SK-N-SH treated with all-trans-retinoic acid at 6 μM for 48 hours (cell line): ENCODE measurements around the gene RELT.

Source experiments
- ATAC-seq: fragments of 200-7000 bp; cut with Tn5 transposase; 3 replicates; pipeline ENCODE4 v1.9.1; 2020; ENCODE audit warnings: mild to moderate bottlenecking, moderate library complexity
- ARNTL ChIP-seq: fragments of 450-650 bp; formaldehyde crosslinking; IDR thresholded peaks from 2 replicates; pipeline ENCODE4 v1.5.0; 2020; ENCODE audit warnings: low read depth, mild to moderate bottlenecking, moderate library complexity, borderline replicate concordance
- BACH2 ChIP-seq: fragments of 250-450 bp; sonication (Bioruptor Pico); IDR thresholded peaks from 2 replicates; pipeline ENCODE4 v1.9.0; 2021; ENCODE audit warnings: mild to moderate bottlenecking, borderline replicate concordance
- CREB5 ChIP-seq: fragments of 250-450 bp; sonication (Bioruptor Pico); IDR thresholded peaks from 2 replicates; pipeline ENCODE4 v1.5.1; 2020; ENCODE audit warnings: low read depth, mild to moderate bottlenecking, moderate library complexity
- CSDC2 ChIP-seq: fragments of 250-450 bp; sonication (Bioruptor Pico); IDR thresholded peaks from 2 replicates; pipeline ENCODE4 v1.5.0; 2020; ENCODE audit warnings: mild to moderate bottlenecking, moderate library complexity
- ESRRG ChIP-seq: fragments of 250-450 bp; sonication (Bioruptor Pico); IDR thresholded peaks from 2 replicates; pipeline ENCODE4 v1.6.1; 2021; ENCODE audit warnings: mild to moderate bottlenecking
- GLIS3 ChIP-seq: fragments of 250-450 bp; sonication (Bioruptor Pico); IDR thresholded peaks from 2 replicates; pipeline ENCODE4 v1.5.0; 2020; ENCODE audit warnings: mild to moderate bottlenecking, moderate library complexity
- ISL1 ChIP-seq: fragments of 250-450 bp; sonication (Bioruptor Pico); IDR thresholded peaks from 2 replicates; pipeline ENCODE4 v2.1.2; 2022; ENCODE audit warnings: mild to moderate bottlenecking, moderate library complexity
- OSR1 ChIP-seq: fragments of 250-450 bp; sonication (Bioruptor Pico); IDR thresholded peaks from 2 replicates; pipeline ENCODE4 v1.8.0; 2022; ENCODE audit warnings: moderate library complexity, mild to moderate bottlenecking, inconsistent platforms
- PATZ1 ChIP-seq: fragments of 250-450 bp; sonication (Bioruptor Pico); IDR thresholded peaks from 2 replicates; pipeline ENCODE4 v1.8.0; 2020; ENCODE audit warnings: mild to moderate bottlenecking, moderate library complexity, borderline replicate concordance
- POU6F1 ChIP-seq: fragments of 250-450 bp; sonication (Bioruptor Pico); IDR thresholded peaks from 2 replicates; pipeline ENCODE4 v1.8.0; 2021; ENCODE audit warnings: low read depth, mild to moderate bottlenecking, moderate library complexity, borderline replicate concordance
- PPARA ChIP-seq: fragments of 250-450 bp; sonication (Bioruptor Pico); IDR thresholded peaks from 2 replicates; pipeline ENCODE4 v1.5.0; 2020; ENCODE audit warnings: mild to moderate bottlenecking, borderline replicate concordance
- RARB ChIP-seq: fragments of 250-450 bp; sonication (Bioruptor Pico); IDR thresholded peaks from 2 replicates; pipeline ENCODE4 v1.8.0; 2021; ENCODE audit warnings: mild to moderate bottlenecking, moderate library complexity
- SNAI2 ChIP-seq: fragments of 250-450 bp; sonication (Bioruptor Pico); IDR thresholded peaks from 2 replicates; pipeline ENCODE4 v1.5.0; 2020; ENCODE audit warnings: mild to moderate bottlenecking, moderate library complexity
- TCF4 ChIP-seq: fragments of 250-450 bp; sonication (Bioruptor Pico); IDR thresholded peaks from 2 replicates; pipeline ENCODE4 v1.8.0; 2021; ENCODE audit warnings: mild to moderate bottlenecking, moderate library complexity, borderline replicate concordance
- TOX ChIP-seq: fragments of 250-450 bp; sonication (Bioruptor Pico); IDR thresholded peaks from 2 replicates; pipeline ENCODE4 v1.8.0; 2021; ENCODE audit warnings: mild to moderate bottlenecking, moderate library complexity, borderline replicate concordance
- TSHZ2 ChIP-seq: fragments of 250-450 bp; sonication (Bioruptor Pico); IDR thresholded peaks from 2 replicates; pipeline ENCODE4 v1.5.0; 2020; ENCODE audit warnings: mild to moderate bottlenecking, moderate library complexity
- ZC3H10 ChIP-seq: fragments of 250-450 bp; sonication (Bioruptor Pico); IDR thresholded peaks from 2 replicates; pipeline ENCODE4 v1.5.1; 2021; ENCODE audit warnings: mild to moderate bottlenecking, moderate library complexity
- ZFP3 ChIP-seq: fragments of 250-450 bp; sonication (Bioruptor Pico); IDR thresholded peaks from 2 replicates; pipeline ENCODE4 v1.5.0; 2020; ENCODE audit warnings: mild to moderate bottlenecking, moderate library complexity
- ZFP30 ChIP-seq: fragments of 450-650 bp; formaldehyde crosslinking; IDR thresholded peaks from 2 replicates; pipeline ENCODE4 v1.5.0; 2022; ENCODE audit warnings: mild to moderate bottlenecking, moderate library complexity
- ZNF565 ChIP-seq: fragments of 450-650 bp; formaldehyde crosslinking; conservative IDR thresholded peaks from 2 replicates; pipeline ENCODE4 v1.5.0; 2020; ENCODE audit warnings: low read depth, mild to moderate bottlenecking, moderate library complexity
- ZNF70 ChIP-seq: fragments of 450-650 bp; formaldehyde crosslinking; IDR thresholded peaks from 2 replicates; pipeline ENCODE4 v1.5.0; 2020; ENCODE audit warnings: mild to moderate bottlenecking, moderate library complexity
- ZNF8 ChIP-seq: fragments of 450-650 bp; formaldehyde crosslinking; IDR thresholded peaks from 2 replicates; pipeline ENCODE4 v1.5.0; 2020; ENCODE audit warnings: mild to moderate bottlenecking, moderate library complexity

RELT gene

GRCh38 chr11:73379189-73379880, 3.1 kb downstream of the RELT start:
- ATAC-seq = no peak
- TF ChIP-seq SNAI2 = no peak
- TF ChIP-seq ZNF565 (CRISPR knock-in tag) = no peak
- TF ChIP-seq ZFP3 (CRISPR knock-in tag) = no peak
- TF ChIP-seq POU6F1 = no peak
- no peak for TF ChIP-seq OSR1
- no peak for TF ChIP-seq TSHZ2 (CRISPR knock-in tag)
- TF ChIP-seq TCF4 = no peak
- no peak for TF ChIP-seq ARNTL (CRISPR knock-in tag)
- TF ChIP-seq PATZ1 (CRISPR knock-in tag) = no peak
- no peak for TF ChIP-seq TOX (CRISPR knock-in tag)
- no peak for TF ChIP-seq BACH2 (CRISPR knock-in tag)
- TF ChIP-seq ZC3H10 (CRISPR knock-in tag) = no peak
- TF ChIP-seq CREB5 (CRISPR knock-in tag) = no peak
- no peak for TF ChIP-seq PPARA (CRISPR knock-in tag)
- no peak for TF ChIP-seq ZNF70 (CRISPR knock-in tag)
- no peak for TF ChIP-seq CSDC2
- no peak for TF ChIP-seq ZNF8 (CRISPR knock-in tag)
- TF ChIP-seq ZFP30 (CRISPR knock-in tag) = no peak
- no peak for TF ChIP-seq ESRRG
- no peak for TF ChIP-seq GLIS3 (CRISPR knock-in tag)
- TF ChIP-seq, all 23 proteins: peak for 0

- no peak for TF ChIP-seq ISL1 (CRISPR knock-in tag)
- TF ChIP-seq ESRRG = no peak
- TF ChIP-seq PATZ1 (CRISPR knock-in tag) = no peak
Observed at GRCh38 chr11:73380331-73380730, 4.1 kb downstream of the RELT start.

GRCh38 chr11:73380897-73381410, 4.8 kb downstream of the RELT start:
- no peak for ATAC-seq
- TF ChIP-seq CREB5 (CRISPR knock-in tag) (no peak), PATZ1 (CRISPR knock-in tag) (no peak), ZFP30 (CRISPR knock-in tag) (no peak), ZC3H10 (CRISPR knock-in tag) (no peak), ZFP3 (CRISPR knock-in tag) (no peak), RARB (CRISPR knock-in tag) (no peak), ISL1 (CRISPR knock-in tag) (no peak), BACH2 (CRISPR knock-in tag) (no peak), PPARA (CRISPR knock-in tag) (no peak)

More at GRCh38 chr11:73380331-73380730, 4.1 kb downstream of the RELT start:
- ATAC-seq = no peak
